Caco-2 (cell line): Measurements from ENCODE around the gene UBTD1. TPM values are rescaled to one million over a fixed set of nuclear protein-coding genes. Genes with fewer than 3 reads are reported as not detected.

Experiments used
- BruUV-seq: library from RNA; stranded (reverse); fragments of 400-500 nt; replicated peaks from 2 replicates; lab custom pipeline; 2021; lab: Mats Ljungman, UMichigan
- CTCF ChIA-PET: fragments of 300-600 bp; sonication (Branson Sonifier 250); formaldehyde crosslinking; loops from one replicate; lab custom pipeline; 2022; ENCODE audit warnings: antibody characterized with exemption; lab: Charles Lee
- POLR2A ChIA-PET: fragments of 300-600 bp; sonication (Branson Sonifier 250); formaldehyde crosslinking; loops from one replicate; lab custom pipeline; 2022; ENCODE audit warnings: antibody characterized with exemption; lab: Charles Lee
- DNase-seq, 2 experiments: peaks; one replicate each; pipeline versions ENCODE4 v3.0.0 to v3.0.0-alpha.2; 2020 to 2022
- H3K27me3 ChIP-seq: replicated peaks from 2 replicates; pipeline ENCODE4 v1.6.0; 2011; ENCODE audit warnings: low read length; ENCODE audit not compliant: control insufficient read depth, insufficient read depth
- H3K36me3 ChIP-seq: 2 replicates; pipeline ENCODE4 v1.5.1; 2011; ENCODE audit warnings: low read length; ENCODE audit not compliant: control insufficient read depth, insufficient read depth
- H3K4me1 ChIP-seq: fragments of 250-450 bp; sonication (Bioruptor Pico); 2 replicates; pipeline ENCODE4 v1.5.1; 2020; ENCODE audit warnings: mild to moderate bottlenecking
- H3K4me3 ChIP-seq: 2 replicates; pipeline ENCODE4 v1.5.1; 2011; ENCODE audit warnings: low read depth, mild to moderate bottlenecking, control low read depth, low read length
- H3K9me3 ChIP-seq: fragments of 250-450 bp; sonication (Bioruptor Pico); 2 replicates; pipeline ENCODE4 v1.5.1; 2020; ENCODE audit warnings: mild to moderate bottlenecking, moderate library complexity
- H3K27ac Mint-ChIP-seq: one replicate; pipeline ENCODE4 v1.8.0; 2022; ENCODE audit warnings: mixed read lengths; ENCODE audit not compliant: unreplicated experiment
- H3K27me3 Mint-ChIP-seq: one replicate; pipeline ENCODE4 v1.8.0; 2022; ENCODE audit warnings: mixed read lengths; ENCODE audit not compliant: insufficient read depth, unreplicated experiment
- H3K36me3 Mint-ChIP-seq: one replicate; pipeline ENCODE4 v1.8.0; 2022; ENCODE audit warnings: mild to moderate bottlenecking, mixed read lengths; ENCODE audit not compliant: insufficient read depth, unreplicated experiment
- H3K4me1 Mint-ChIP-seq: one replicate; pipeline ENCODE4 v1.8.0; 2022; ENCODE audit warnings: low read depth, mixed read lengths; ENCODE audit not compliant: unreplicated experiment
- H3K4me3 Mint-ChIP-seq: one replicate; pipeline ENCODE4 v1.8.0; 2022; ENCODE audit warnings: mild to moderate bottlenecking, moderate library complexity, mixed read lengths; ENCODE audit not compliant: unreplicated experiment
- H3K9me3 Mint-ChIP-seq: one replicate; pipeline ENCODE4 v1.8.0; 2022; ENCODE audit warnings: mixed read lengths; ENCODE audit not compliant: unreplicated experiment
- CTCF ChIP-seq, 2 experiments: fragments of 200-600 bp in 1 of 2; IDR thresholded peaks; 1 replicate in 1 of 2; 2 replicates in 1 of 2; pipeline versions ENCODE4 v1.5.1 to v1.8.0; 2011 to 2022; ENCODE audit warnings: antibody characterized with exemption in 1 of 2, control low read depth in 1 of 2, inconsistent platforms in 1 of 2, low read depth in 1 of 2, low read length in 1 of 2, mild to moderate bottlenecking in 1 of 2, moderate library complexity in 1 of 2; ENCODE audit not compliant: insufficient read depth in 1 of 2, severe bottlenecking in 1 of 2, unreplicated experiment in 1 of 2
- intact Hi-C: fragments of 100-400 bp; cut with micrococcal nuclease; formaldehyde crosslinking; loops from one replicate; pipeline ENCODE4 v1.10.0; 2022; ENCODE audit not compliant: unreplicated experiment
- total RNA-seq: library from RNA; stranded (reverse); gene quantifications from 2 replicates; pipeline ENCODE4 v1.2.3, GENCODE V29; 2022

Gene UBTD1
- total RNA-seq, 1 experiment from 2014 or later = 11.4 TPM

- H3K4me1 Mint-ChIP-seq = peaks cover 24% of the 10 kb centered on the region
- H3K27ac Mint-ChIP-seq = peak overlapping the region; percentile 19
- no peak for TF ChIP-seq CTCF (IDR thresholded peaks at IDR 0.05; ENCODE audit: insufficient read depth in 1 of 2, low read depth in 1 of 2, low read length in 1 of 2, severe bottlenecking in 1 of 2, unreplicated experiment in 1 of 2)
- no peaks in the 10 kb centered on the region for H3K27me3 ChIP-seq
- H3K9me3 Mint-ChIP-seq = no peaks in the 10 kb centered on the region
- no TSS peak for BruUV-seq
- no peak overlapping the region for H3K4me3 Mint-ChIP-seq
- no peaks in the 10 kb centered on the region for H3K9me3 ChIP-seq
- H3K36me3 ChIP-seq = no peaks in the 10 kb centered on the region
- H3K4me1 ChIP-seq = peaks cover 33% of the 10 kb centered on the region
- DNase-seq = no peak
- no peak overlapping the region for H3K4me3 ChIP-seq
- CTCF ChIA-PET = interaction anchor here (0.6 to 3.0 kb wide), 10 partner anchors 8 to 109 kb away, joined by 3 to 39 read pairs (median 4); partner anchors contain the start of genes HOGA1, PI4K2A and UBTD1
- H3K27me3 Mint-ChIP-seq = no peaks in the 10 kb centered on the region
- POLR2A ChIA-PET = no interaction called here
- intact Hi-C loops = no loop called here
- peaks cover 8% of the 10 kb centered on the region for H3K36me3 Mint-ChIP-seq
Measured at GRCh38 chr10:97573021-97573420, 74.3 kb downstream of the UBTD1 start.

GRCh38 chr10:97573672-97574071 lies 74.9 kb downstream of the UBTD1 start:
- POLR2A ChIA-PET = interaction anchor here (0.5 kb wide), 1 partner anchor 22 kb away, joined by 4 read pairs; no protein-coding TSS in a partner anchor
- intact Hi-C loops = no loop called here

More at GRCh38 chr10:97573672-97574071, 74.9 kb downstream of the UBTD1 start:
- no peak for TF ChIP-seq CTCF (IDR thresholded peaks at IDR 0.05; ENCODE audit: insufficient read depth in 1 of 2, low read depth in 1 of 2, low read length in 1 of 2, severe bottlenecking in 1 of 2, unreplicated experiment in 1 of 2)
- no peaks in the 10 kb centered on the region for H3K27me3 ChIP-seq
- BruUV-seq = no TSS peak
- no peak for DNase-seq
- no peak overlapping the region for H3K4me3 ChIP-seq
- H3K36me3 ChIP-seq = no peaks in the 10 kb centered on the region
- Mint-ChIP-seq H3K4me1 (peaks cover 24% of the 10 kb centered on the region), H3K27ac (no peak overlapping the region), H3K27me3 (no peaks in the 10 kb centered on the region), H3K4me3 (no peak overlapping the region), H3K36me3 (peaks cover 8% of the 10 kb centered on the region), H3K9me3 (no peaks in the 10 kb centered on the region)
- no peaks in the 10 kb centered on the region for H3K9me3 ChIP-seq
- CTCF ChIA-PET = interaction anchor here (0.6 to 3.0 kb wide), 2 partner anchors 11 to 32 kb away, joined by 8 to 15 read pairs; partner anchors contain the start of gene HOGA1
- peaks cover 33% of the 10 kb centered on the region for H3K4me1 ChIP-seq
